ENCODE results near the gene CTCFL. TPM values are rescaled to one million over a fixed set of nuclear protein-coding genes. Genes with fewer than 3 reads are reported as not detected.
A peak's percentile ranks its signal among the peaks of the same experiment; 100 is the strongest.

Gene CTCFL, protein sequence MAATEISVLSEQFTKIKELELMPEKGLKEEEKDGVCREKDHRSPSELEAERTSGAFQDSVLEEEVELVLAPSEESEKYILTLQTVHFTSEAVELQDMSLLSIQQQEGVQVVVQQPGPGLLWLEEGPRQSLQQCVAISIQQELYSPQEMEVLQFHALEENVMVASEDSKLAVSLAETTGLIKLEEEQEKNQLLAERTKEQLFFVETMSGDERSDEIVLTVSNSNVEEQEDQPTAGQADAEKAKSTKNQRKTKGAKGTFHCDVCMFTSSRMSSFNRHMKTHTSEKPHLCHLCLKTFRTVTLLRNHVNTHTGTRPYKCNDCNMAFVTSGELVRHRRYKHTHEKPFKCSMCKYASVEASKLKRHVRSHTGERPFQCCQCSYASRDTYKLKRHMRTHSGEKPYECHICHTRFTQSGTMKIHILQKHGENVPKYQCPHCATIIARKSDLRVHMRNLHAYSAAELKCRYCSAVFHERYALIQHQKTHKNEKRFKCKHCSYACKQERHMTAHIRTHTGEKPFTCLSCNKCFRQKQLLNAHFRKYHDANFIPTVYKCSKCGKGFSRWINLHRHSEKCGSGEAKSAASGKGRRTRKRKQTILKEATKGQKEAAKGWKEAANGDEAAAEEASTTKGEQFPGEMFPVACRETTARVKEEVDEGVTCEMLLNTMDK
- total RNA-seq: 0.07 and 0.12 TPM in 2 replicates

DNA sequence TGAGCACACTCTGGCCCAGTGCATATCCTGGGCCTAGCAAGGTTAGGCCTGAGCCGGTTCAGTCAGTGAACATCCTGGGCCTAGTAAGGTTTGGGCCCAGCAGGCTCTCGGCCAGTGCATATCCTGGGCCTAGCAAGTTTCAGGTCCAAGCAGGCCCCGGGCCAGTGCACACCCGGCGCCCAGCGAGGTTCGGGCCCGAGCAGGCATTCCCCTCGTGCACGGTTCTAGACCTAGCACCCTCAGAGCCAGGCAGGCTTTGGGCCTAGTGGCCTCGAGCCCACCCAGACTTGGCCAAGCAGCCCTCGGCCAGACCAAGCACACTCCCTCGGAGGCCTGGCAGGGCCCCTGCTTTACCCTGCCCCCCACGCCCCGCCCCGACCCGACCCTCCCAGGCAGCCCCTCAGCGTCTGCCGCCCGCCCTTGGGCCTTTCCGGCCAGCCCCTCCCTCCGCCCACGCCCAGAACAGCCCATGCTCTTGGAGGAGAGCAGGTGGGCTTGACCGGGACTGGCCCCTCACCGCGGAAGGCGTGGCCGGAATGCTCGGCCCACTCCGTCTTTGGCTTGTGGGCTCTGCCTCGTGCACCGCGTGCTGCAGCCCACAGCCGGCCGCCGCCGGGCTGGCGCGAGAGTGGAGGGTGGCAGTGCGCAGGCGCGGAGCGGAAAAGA lies at the start of gene CTCFL:
TSS of gene CTCFL (minus strand) at position 630 of the 666 bp plus-strand sequence. CDS start 935 bp downstream, outside the sequence.
- no peak within 1 kb of the TSS for H3K4me3 ChIP-seq (ENCODE audit: low read depth, low read length)
- no peak for DNase-seq (ENCODE audit: low read depth)
- TF ChIP-seq, protein P1, sequence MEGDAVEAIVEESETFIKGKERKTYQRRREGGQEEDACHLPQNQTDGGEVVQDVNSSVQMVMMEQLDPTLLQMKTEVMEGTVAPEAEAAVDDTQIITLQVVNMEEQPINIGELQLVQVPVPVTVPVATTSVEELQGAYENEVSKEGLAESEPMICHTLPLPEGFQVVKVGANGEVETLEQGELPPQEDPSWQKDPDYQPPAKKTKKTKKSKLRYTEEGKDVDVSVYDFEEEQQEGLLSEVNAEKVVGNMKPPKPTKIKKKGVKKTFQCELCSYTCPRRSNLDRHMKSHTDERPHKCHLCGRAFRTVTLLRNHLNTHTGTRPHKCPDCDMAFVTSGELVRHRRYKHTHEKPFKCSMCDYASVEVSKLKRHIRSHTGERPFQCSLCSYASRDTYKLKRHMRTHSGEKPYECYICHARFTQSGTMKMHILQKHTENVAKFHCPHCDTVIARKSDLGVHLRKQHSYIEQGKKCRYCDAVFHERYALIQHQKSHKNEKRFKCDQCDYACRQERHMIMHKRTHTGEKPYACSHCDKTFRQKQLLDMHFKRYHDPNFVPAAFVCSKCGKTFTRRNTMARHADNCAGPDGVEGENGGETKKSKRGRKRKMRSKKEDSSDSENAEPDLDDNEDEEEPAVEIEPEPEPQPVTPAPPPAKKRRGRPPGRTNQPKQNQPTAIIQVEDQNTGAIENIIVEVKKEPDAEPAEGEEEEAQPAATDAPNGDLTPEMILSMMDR (conservative IDR thresholded peaks at IDR 0.05; ENCODE audit: low read depth, low read length): no peak

DNA sequence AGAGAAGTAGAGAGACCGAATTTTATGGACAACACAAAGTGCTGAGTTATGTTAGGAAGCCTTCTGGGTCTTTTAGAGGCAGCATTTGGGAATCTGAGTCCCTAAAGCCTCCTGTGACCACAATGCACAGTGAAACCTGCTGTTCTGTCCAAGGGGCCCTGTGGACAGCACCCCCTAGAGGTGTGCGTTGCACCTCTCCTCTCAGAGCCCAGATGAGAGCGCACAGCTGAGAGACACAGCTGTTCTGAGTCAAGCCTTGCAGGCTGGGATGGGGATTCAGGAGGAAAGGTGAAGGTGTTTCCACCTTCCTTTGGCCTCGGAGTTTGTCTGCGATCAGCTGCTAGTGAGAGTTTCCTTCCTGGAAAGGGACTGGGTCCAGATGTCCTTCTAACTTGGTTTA lies 49.0 kb upstream of the CTCFL start:
- DNase-seq (ENCODE audit: low read depth): no peak
- TF ChIP-seq, protein P1 (conservative IDR thresholded peaks at IDR 0.05; ENCODE audit: low read depth, low read length): peak; percentile 37
- H3K4me3 ChIP-seq (ENCODE audit: low read depth, low read length): no peak overlapping the region

DNA sequence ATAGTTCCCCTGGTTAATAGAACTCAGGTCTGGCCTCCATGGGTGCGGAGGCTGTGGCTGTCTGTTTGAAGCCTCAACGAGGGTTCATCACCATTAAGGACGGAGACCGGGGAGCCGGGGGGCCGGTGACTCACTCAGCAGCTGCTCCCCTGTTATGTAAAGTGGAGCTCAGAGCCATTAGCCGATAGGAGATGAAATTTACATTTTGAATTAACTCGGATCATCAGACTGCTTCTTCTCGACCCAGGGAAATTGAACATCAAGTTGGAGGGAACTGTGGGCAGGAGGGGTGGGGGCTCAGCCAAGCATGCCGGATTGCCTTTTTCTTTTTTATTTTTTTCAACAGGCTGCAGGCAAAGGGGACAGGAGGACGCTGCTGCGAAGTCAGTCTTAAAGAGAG lies 48.3 kb upstream of the CTCFL start:
- no peak overlapping the region for H3K4me3 ChIP-seq (ENCODE audit: low read depth, low read length)
- no peak for DNase-seq (ENCODE audit: low read depth)
- TF ChIP-seq, protein P1 (conservative IDR thresholded peaks at IDR 0.05; ENCODE audit: low read depth, low read length): no peak

DNA sequence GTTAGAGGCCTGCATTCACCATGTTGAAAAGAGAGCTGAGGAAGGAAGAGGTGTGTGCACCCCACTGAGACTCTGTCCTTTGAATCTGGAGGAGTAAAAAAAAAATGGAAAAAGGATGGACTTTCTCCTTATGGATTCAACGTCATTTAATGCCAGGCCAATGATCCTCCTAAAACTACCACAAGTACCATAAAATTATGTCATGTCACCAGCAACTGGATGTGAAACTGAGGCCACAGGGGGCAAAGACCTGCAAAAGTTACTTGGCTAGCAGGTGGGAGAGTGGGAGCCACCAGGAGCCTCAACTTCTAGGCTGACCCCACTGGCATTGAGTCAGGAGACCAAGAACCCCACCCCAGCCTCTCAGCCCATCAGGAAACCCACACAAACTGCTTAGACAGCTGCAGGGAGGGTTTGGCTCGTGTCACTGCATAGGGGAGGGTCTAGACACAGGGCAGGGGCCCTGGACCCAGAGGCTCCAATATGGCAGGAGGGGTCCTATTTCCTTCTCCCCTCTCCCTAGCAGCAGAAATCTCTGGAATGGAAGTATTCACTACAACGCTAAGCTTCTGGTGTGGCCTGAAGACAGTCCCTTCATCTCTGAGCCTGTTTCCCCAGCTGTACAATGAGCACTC lies 47.0 kb upstream of the CTCFL start:
- TF ChIP-seq, protein P1 (conservative IDR thresholded peaks at IDR 0.05; ENCODE audit: low read depth, low read length): no peak
- DNase-seq (ENCODE audit: low read depth): no peak

DNA sequence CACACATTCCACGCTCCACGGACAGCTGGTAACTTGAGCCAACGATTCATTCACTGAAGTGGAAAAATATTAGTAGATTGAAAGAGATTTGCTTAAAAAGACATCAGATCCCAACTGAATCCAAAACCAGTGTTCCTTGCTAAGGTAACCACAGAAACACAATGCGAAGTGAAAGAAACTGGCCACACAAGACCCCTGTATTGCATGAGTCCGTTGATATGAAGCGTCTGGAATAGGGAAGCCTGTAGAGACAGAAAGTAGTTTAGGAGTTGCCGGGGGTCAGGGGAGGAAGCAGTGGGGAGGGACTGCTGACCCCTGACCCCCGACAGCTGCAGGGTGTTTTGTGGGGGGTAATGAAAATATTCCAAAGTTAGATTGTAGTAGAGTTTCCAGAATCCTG lies 46.0 kb upstream of the CTCFL start:
- TF ChIP-seq, protein P1 (conservative IDR thresholded peaks at IDR 0.05; ENCODE audit: low read depth, low read length): no peak
- H3K4me3 ChIP-seq (ENCODE audit: low read depth, low read length): no peak overlapping the region
- DNase-seq (ENCODE audit: low read depth): no peak

More for the DNA sequence above, 47.0 kb upstream of the CTCFL start:
- H3K4me3 ChIP-seq (ENCODE audit: low read depth, low read length): no peak overlapping the region

DNA sequence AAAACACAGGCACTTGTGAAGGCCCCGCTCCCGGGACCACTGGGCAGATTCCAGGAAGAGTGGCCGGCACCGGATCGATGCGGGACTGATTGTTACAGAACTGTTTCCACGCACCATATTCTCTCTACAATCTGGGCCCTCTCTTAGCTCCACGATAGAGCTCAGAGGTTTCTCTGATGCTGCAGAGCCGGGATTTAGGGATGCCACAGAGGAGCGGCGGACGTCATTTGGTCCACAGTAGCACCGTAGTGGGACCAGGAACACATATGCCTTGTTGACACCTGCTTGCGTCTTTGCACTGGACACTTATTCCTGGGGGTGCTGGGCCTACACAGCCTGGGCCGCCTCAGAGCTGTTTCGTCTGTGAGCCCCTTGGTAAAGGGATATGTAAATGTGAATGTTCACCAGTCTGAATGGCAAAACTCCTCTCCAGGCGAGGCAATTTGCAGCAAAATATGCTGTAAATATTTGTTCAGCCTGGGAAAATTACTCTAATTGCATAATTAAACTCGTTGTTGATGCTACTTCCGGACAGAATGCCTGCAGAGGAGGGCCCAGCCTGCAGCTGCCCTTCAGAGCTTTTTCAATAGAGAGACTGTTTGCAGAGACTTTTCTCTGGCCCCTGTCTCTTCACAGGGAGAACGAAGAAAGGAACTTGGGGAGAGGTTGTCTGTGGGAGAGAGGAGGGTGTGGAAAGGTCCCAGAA lies 45.4 kb upstream of the CTCFL start:
- H3K4me3 ChIP-seq (ENCODE audit: low read depth, low read length): no peak overlapping the region
- DNase-seq (ENCODE audit: low read depth): no peak
- TF ChIP-seq, protein P1 (conservative IDR thresholded peaks at IDR 0.05; ENCODE audit: low read depth, low read length): no peak
